H9 (cell line): ENCODE measurements around the gene SYK. TPM values are rescaled to one million over a fixed set of nuclear protein-coding genes. Genes with fewer than 3 reads are reported as not detected.

Experiments used
- DNase-seq: peaks from one replicate; pipeline ENCODE4 v3.0.0-alpha.2; 2017
- H2AFZ ChIP-seq: one replicate; pipeline ENCODE4 v1.6.1; 2013; ENCODE audit warnings: mild to moderate bottlenecking, low read length, control low read depth, moderate library complexity
- H2AK5ac ChIP-seq: 2 replicates; pipeline ENCODE4 v1.6.1; 2013; ENCODE audit warnings: low read length, control low read depth, mixed read lengths; ENCODE audit not compliant: insufficient read length
- H2BK120ac ChIP-seq: one replicate; pipeline ENCODE4 v1.6.1; 2013; ENCODE audit warnings: low read depth, mild to moderate bottlenecking, low read length, control low read depth, inconsistent platforms; ENCODE audit not compliant: poor library complexity, severe bottlenecking
- H2BK12ac ChIP-seq: 2 replicates; pipeline ENCODE4 v1.6.1; 2013; ENCODE audit warnings: low read length, control low read depth, mixed read lengths, low read depth; ENCODE audit not compliant: insufficient read length
- H2BK15ac ChIP-seq: 2 replicates; pipeline ENCODE4 v1.6.1; 2013; ENCODE audit warnings: low read depth, low read length, control low read depth
- H2BK20ac ChIP-seq: one replicate; pipeline ENCODE4 v1.6.1; 2013; ENCODE audit warnings: low read depth, mild to moderate bottlenecking, low read length, control low read depth, inconsistent platforms; ENCODE audit not compliant: poor library complexity, severe bottlenecking
- H2BK5ac ChIP-seq: 2 replicates; pipeline ENCODE4 v1.6.1; 2013; ENCODE audit warnings: low read length, control low read depth, mixed read lengths; ENCODE audit not compliant: insufficient read length
- H3K14ac ChIP-seq: 2 replicates; pipeline ENCODE4 v1.6.1; 2013; ENCODE audit warnings: low read length, control low read depth; ENCODE audit not compliant: insufficient read depth
- H3K18ac ChIP-seq: 2 replicates; pipeline ENCODE4 v1.6.1; 2013; ENCODE audit warnings: low read depth, mild to moderate bottlenecking, mixed read lengths, low read length, control low read depth; ENCODE audit not compliant: insufficient read length
- H3K23ac ChIP-seq: 2 replicates; pipeline ENCODE4 v1.6.1; 2013; ENCODE audit warnings: low read length, control low read depth, mixed read lengths, low read depth; ENCODE audit not compliant: insufficient read length
- H3K23me2 ChIP-seq: 2 replicates; pipeline ENCODE4 v1.6.1; 2013; ENCODE audit warnings: low read depth, mild to moderate bottlenecking, mixed read lengths, low read length, control low read depth; ENCODE audit not compliant: insufficient read length, poor library complexity, severe bottlenecking
- H3K27ac ChIP-seq: 2 replicates; pipeline ENCODE4 v1.5.1; 2013; ENCODE audit warnings: low read length, control low read depth, mixed read lengths, low read depth; ENCODE audit not compliant: insufficient read length
- H3K27me3 ChIP-seq: 2 replicates; pipeline ENCODE4 v1.6.1; 2013; ENCODE audit warnings: low read length, control low read depth, inconsistent platforms; ENCODE audit not compliant: insufficient read depth
- H3K4ac ChIP-seq: 2 replicates; pipeline ENCODE4 v1.6.1; 2013; ENCODE audit warnings: low read depth, mild to moderate bottlenecking, control low read depth, inconsistent platforms, low read length, moderate library complexity
- H3K4me1 ChIP-seq: 2 replicates; pipeline ENCODE4 v1.6.1; 2013; ENCODE audit warnings: low read length, control low read depth, inconsistent platforms; ENCODE audit not compliant: insufficient read depth
- H3K4me2 ChIP-seq: 2 replicates; pipeline ENCODE4 v1.6.1; 2013; ENCODE audit warnings: low read length, control low read depth, mixed read lengths; ENCODE audit not compliant: insufficient read length, insufficient read depth
- H3K56ac ChIP-seq: 2 replicates; pipeline ENCODE4 v1.6.1; 2013; ENCODE audit warnings: low read depth, mild to moderate bottlenecking, mixed read lengths, low read length, control low read depth; ENCODE audit not compliant: insufficient read length
- H3K79me1 ChIP-seq: 2 replicates; pipeline ENCODE4 v1.6.1; 2013; ENCODE audit warnings: low read depth, mild to moderate bottlenecking, moderate library complexity, low read length, control low read depth, inconsistent platforms; ENCODE audit not compliant: insufficient read depth, poor library complexity, severe bottlenecking
- H3K79me2 ChIP-seq: 2 replicates; pipeline ENCODE4 v1.6.1; 2013; ENCODE audit warnings: low read length, control low read depth, inconsistent platforms; ENCODE audit not compliant: insufficient read depth
- H3K9ac ChIP-seq: 2 replicates; pipeline ENCODE4 v1.6.1; 2013; ENCODE audit warnings: low read length, control low read depth, mixed read lengths; ENCODE audit not compliant: insufficient read length; ENCODE audit errors: extremely low read depth
- H3K9me3 ChIP-seq: one replicate; pipeline ENCODE4 v1.6.1; 2013; ENCODE audit warnings: low read depth, low read length, inconsistent platforms; ENCODE audit not compliant: control insufficient read depth
- H3T11ph ChIP-seq: one replicate; pipeline ENCODE4 v1.6.1; 2013; ENCODE audit warnings: mild to moderate bottlenecking, low read length, control low read depth, inconsistent platforms
- H4K20me1 ChIP-seq: one replicate; pipeline ENCODE4 v1.6.1; 2013; ENCODE audit not compliant: control insufficient read depth, insufficient read length, insufficient read depth
- H4K5ac ChIP-seq: 2 replicates; pipeline ENCODE4 v1.6.1; 2013; ENCODE audit warnings: low read depth, mild to moderate bottlenecking, mixed read lengths, low read length, control low read depth; ENCODE audit not compliant: insufficient read length
- H4K8ac ChIP-seq: replicated peaks from 2 replicates; pipeline ENCODE4 v1.6.1; 2013; ENCODE audit warnings: low read length, control low read depth, mixed read lengths, low read depth; ENCODE audit not compliant: insufficient read length
- H4K91ac ChIP-seq: 2 replicates; pipeline ENCODE4 v1.6.1; 2013; ENCODE audit warnings: low read depth, mild to moderate bottlenecking, moderate library complexity, mixed read lengths, low read length, control low read depth; ENCODE audit not compliant: insufficient read length
- H3K27ac Mint-ChIP-seq, 3 experiments: 2 replicates in 2 of 3; 3 replicates in 1 of 3; pipeline ENCODE4 v1.8.0; 2020 to 2021; ENCODE audit warnings: mixed read lengths in 3 of 3, mild to moderate bottlenecking in 1 of 3, moderate library complexity in 1 of 3
- H3K27me3 Mint-ChIP-seq: 2 replicates; pipeline ENCODE4 v1.8.0; 2021; ENCODE audit warnings: low read depth, mild to moderate bottlenecking, moderate library complexity, mixed read lengths
- H3K36me3 Mint-ChIP-seq, 3 experiments: 2 replicates in 2 of 3; 3 replicates in 1 of 3; pipeline ENCODE4 v1.8.0; 2020 to 2021; ENCODE audit warnings: low read depth in 3 of 3, mixed read lengths in 3 of 3; ENCODE audit not compliant: insufficient read depth in 1 of 3
- H3K4me1 Mint-ChIP-seq, 2 experiments: 2 replicates each; pipeline ENCODE4 v1.8.0; 2020; ENCODE audit warnings: mixed read lengths in 2 of 2
- H3K4me3 Mint-ChIP-seq, 2 experiments: 2 replicates in 1 of 2; 3 replicates in 1 of 2; pipeline ENCODE4 v1.8.0; 2020 to 2021; ENCODE audit warnings: mild to moderate bottlenecking in 2 of 2, mixed read lengths in 2 of 2, moderate library complexity in 1 of 2
- H3K9me3 Mint-ChIP-seq, 2 experiments: 2 replicates in 1 of 2; 3 replicates in 1 of 2; pipeline ENCODE4 v1.8.0; 2020; ENCODE audit warnings: mild to moderate bottlenecking in 2 of 2, mixed read lengths in 2 of 2, moderate library complexity in 1 of 2
- CTCF ChIP-seq: fragments of 200-600 bp; sonication (generic); conservative IDR thresholded peaks from 3 replicates; pipeline ENCODE4 v1.8.0; 2021; ENCODE audit warnings: antibody characterized with exemption, mild to moderate bottlenecking
- WGBS: extraction: QIAGEN DNeasy Blood & Tissue Kit; methylation state at CpG from one replicate; pipeline ENCODE4 v1.1.7; 2013; ENCODE audit warnings: missing lambda C conversion rate, low lambda C conversion rate, mixed read lengths; ENCODE audit not compliant: insufficient read length; ENCODE audit errors: extremely low coverage; 5-methylcytosine and 5-hydroxymethylcytosine counted together
- total RNA-seq: library from RNA; stranded (reverse); gene quantifications from 2 replicates; pipeline ENCODE4 v1.2.1, GENCODE V29; 2021

SYK gene
- total RNA-seq, 1 experiment from 2014 or later = 7.9 TPM

GRCh38 chr9:90816690-90817089 is 15.1 kb downstream of the SYK start:
- no peak overlapping the region for H2AFZ ChIP-seq
- no peak overlapping the region for H4K91ac ChIP-seq
- Mint-ChIP-seq H3K27ac (no peak overlapping the region), H3K9me3 (peaks cover 6 to 17% of the 10 kb centered on the region in 2 experiments), H3K27me3 (peaks cover 36% of the 10 kb centered on the region), H3K4me1 (peaks cover 17 to 19% of the 10 kb centered on the region in 2 experiments), H3K36me3 (peaks cover 7 to 23% (median 15%) of the 10 kb centered on the region in 3 experiments; a peak in 6 of 7 replicates), H3K4me3 (no peak overlapping the region)
- no peak overlapping the region for H2BK120ac ChIP-seq
- H3K14ac ChIP-seq = no peak overlapping the region
- H2BK5ac ChIP-seq = no peak overlapping the region
- no peak overlapping the region for H2BK15ac ChIP-seq
- H2BK12ac ChIP-seq = no peak overlapping the region
- H3K4me2 ChIP-seq = no peak overlapping the region
- no peaks in the 10 kb centered on the region for H3K79me2 ChIP-seq
- no peak for TF ChIP-seq CTCF
- no peak overlapping the region for H3K4ac ChIP-seq
- no peak overlapping the region for H3T11ph ChIP-seq
- H3K79me1 ChIP-seq = no peaks in the 10 kb centered on the region
- no peaks in the 10 kb centered on the region for H3K9me3 ChIP-seq
- no peak overlapping the region for H3K56ac ChIP-seq
- H4K20me1 ChIP-seq = no peaks in the 10 kb centered on the region
- WGBS = no CpG with 5 or more reads among the region's 2 CpGs
- H3K27ac ChIP-seq = no peak overlapping the region
- no peak overlapping the region for H3K9ac ChIP-seq
- H4K8ac ChIP-seq = no peak overlapping the region
- no peak overlapping the region for H3K23ac ChIP-seq
- no peaks in the 10 kb centered on the region for H3K4me1 ChIP-seq
- H4K5ac ChIP-seq = no peak overlapping the region
- H3K18ac ChIP-seq = no peak overlapping the region
- peaks cover 3% of the 10 kb centered on the region; the same call in 1 of the 2 replicates for H3K27me3 ChIP-seq
- H2AK5ac ChIP-seq = no peak overlapping the region
- H2BK20ac ChIP-seq = no peak overlapping the region
- no peaks in the 10 kb centered on the region for H3K23me2 ChIP-seq
- DNase-seq = no peak
